Upper lobe of left lung (tissue), 4 donors: ENCODE results near the gene SLC10A4.

Experiments used
- CTCF ChIP-seq, 6 experiments: fragments of 450-650 bp in 4 of 6; fragments of 200-600 bp in 2 of 6; sonication (generic) in 2 of 6; IDR thresholded peaks; one replicate each; pipeline ENCODE4 v1.5.1; 2016 to 2019; ENCODE audit warnings: antibody characterized with exemption in 6 of 6
- POLR2AphosphoS5 ChIP-seq, 2 donors: sonication (generic); formaldehyde crosslinking; IDR thresholded peaks; one replicate each; pipeline ENCODE4 v1.5.1; 2017; ENCODE audit warnings: antibody characterized with exemption in 2 of 2

GRCh38 chr4:48493452-48494100 is 10.4 kb downstream of the SLC10A4 start:
- TF ChIP-seq CTCF (IDR thresholded peaks at IDR 0.05) (no peak), POLR2AphosphoS5 (IDR thresholded peaks at IDR 0.05) (no peak)
